Stimulated activated CD4-positive, alpha-beta T cell treated with anti-CD3 and anti-CD28 coated beads, Interleukin-12 subunit alpha, Interleukin-12 subunit beta, amount 100 ng/mL, for 48 hours (primary cell): ENCODE results near the gene DNM3.

Source experiments
- DNase-seq, 3 donors: peaks; one replicate each; pipeline ENCODE4 v3.0.0-alpha.2; 2020; ENCODE audit warnings: low read depth in 2 of 3, low spot score in 1 of 3

DNM3 gene

DNA sequence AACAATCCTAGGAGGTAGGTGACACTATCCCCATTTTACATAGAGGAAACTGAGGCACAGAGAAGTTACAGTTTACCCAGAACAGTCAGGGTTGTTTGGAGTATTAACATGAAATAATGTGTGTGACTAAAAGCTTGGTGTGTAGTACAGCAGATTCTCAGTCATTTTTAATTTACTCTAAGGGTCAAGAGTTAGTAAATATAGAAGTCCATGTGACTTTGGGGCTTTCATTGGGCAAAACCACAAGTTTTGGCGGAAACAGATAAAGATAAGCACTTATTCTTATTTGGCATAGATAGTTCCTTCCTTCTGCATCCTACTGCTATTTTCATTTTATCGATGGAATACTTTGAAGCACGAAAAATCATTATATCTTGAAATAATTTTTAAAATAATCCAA, 128.5 kb downstream of the DNM3 start:
- DNase-seq: no peak

DNA sequence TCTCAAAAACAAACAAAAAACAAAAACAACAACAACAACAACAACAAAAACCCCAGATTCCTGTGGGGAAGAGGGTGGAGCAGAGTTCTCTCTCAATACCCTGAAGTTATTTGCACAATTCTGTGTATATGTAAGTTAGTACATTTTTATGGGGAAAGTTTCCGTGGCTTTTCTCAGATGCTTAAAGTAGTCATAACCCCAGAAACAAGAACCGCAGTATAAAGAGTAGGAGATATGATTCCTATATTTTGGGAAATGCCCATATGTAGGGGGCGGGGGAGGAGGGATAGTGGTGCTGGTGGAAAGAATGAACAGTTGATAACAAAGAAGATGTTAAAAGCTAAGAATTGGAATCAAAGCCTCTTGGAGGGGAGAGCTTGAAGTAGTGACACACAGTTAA, 131.5 kb downstream of the DNM3 start:
- no peak for DNase-seq

DNA sequence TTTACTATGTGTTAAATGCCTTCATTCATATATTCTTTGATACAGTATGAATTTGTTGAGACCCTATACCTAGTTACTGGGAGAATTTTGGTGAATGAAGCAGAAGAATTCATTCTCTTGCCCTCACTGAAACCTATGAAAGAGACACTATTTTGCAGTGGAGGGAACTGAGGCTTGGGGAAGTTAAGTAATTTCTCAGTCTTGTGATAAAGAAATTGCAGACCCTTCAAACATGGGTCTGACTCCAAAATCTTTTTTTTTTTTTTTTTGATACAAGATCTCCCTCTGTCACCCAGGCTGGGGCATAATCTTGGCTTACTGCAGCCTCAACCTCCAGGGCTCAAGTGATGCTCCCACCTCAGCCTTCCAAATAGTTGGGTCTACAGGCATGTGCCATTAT, 132.1 kb downstream of the DNM3 start:
- DNase-seq: no peak

DNA sequence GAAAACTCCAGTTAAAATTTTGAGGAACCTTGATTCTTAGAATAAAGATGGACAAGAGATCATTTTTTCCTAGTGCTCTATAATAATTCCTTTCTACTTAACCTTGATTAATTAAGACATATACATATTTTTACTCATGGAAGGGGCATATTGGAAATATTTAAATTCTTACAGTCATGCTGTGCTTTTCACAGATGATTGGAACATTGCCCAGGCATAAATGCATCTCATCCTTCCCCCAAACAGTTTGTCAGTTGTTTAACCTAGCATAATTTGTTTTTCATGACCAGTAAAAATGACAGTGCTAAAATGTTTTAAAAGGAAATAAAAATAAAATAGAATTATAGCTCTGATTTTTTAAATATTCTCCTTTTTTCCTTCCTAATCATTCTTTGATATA, 140.0 kb downstream of the DNM3 start:
- DNase-seq: no peak

DNA sequence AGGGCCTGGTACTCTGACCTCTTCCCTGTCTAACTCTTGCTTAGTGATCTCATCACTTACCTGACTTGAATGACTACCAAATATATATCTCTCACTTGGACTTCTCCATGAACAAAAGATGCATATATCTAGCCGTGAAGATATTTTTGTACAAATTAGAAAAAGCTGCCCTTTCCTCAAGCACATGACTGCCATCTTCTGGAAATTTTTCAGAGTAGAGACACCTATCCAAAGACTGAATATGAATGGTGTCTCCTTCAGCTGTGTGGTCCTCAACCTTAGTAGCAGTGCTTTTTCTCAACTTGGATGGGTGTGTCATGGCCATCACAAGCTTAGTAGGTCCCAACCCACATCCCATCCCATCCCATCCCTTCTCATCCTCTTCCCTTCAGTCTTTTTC, 142.3 kb downstream of the DNM3 start:
- no peak for DNase-seq

DNA sequence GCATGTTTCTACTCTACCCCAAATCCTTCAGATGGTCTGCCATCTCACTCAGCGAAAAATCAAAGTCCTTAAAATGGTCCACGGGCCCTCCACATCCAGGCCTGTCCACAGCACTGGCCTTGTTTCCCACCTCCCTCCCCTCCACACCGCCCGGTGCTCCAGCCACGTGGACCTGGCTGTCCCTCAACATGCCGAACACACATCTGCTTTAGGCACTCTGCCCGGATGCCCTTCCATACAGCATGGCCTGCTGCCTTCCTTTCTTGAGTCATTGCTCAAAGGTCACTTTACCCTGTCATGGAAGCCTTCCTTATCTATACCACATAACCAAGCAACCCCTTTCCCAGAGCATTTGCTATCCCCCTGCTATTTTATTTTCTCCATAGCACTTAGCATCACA, 143.0 kb downstream of the DNM3 start:
- DNase-seq: no peak

DNA sequence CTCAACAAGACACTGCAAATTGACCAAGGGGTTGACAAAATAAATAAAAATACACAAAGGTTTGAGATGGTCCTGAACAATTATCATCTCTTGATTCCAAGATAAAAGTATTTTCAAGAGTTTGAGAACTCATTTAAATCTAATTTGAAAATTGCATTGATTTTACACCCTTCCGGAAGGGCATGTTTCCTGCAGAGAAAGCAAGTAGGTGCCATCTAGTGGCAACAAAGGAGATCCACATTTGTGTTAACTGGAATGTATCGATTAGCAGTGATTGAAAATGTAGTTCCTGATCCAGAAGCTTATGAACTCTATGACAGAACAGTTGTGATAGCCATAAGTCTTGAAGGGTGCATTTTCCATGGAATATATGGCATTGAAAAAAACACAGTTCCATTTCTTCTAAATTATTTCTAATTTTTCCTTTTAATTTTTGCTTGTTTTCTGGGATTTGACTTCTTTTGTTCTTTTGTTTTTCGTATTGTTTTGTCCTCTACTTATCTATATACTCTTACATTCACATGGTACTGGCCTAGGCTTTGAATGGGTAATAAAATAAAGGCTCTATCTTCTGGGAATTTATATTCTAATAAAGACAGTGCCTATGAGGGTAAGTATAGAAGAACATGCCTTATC, 143.7 kb downstream of the DNM3 start:
- no peak for DNase-seq

DNA sequence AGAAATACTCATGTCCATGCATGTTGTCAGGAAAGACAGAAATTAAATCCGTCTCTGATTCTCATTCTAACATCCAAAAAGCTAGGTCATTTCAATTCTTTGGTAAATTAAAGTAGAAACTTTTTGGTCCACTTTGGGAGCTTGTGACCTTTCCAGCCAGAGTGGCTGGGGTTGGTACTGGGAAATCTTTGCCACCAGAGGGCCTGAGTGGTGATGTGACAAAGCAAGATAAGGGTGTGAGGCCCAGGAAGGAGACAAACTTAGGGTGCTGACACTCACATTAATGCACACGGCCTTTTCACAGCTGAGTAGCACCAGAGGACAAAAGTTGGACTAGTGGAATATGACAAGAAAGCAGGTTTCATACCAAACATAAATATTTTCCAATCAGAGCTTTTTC, 144.3 kb downstream of the DNM3 start:
- no peak for DNase-seq

DNA sequence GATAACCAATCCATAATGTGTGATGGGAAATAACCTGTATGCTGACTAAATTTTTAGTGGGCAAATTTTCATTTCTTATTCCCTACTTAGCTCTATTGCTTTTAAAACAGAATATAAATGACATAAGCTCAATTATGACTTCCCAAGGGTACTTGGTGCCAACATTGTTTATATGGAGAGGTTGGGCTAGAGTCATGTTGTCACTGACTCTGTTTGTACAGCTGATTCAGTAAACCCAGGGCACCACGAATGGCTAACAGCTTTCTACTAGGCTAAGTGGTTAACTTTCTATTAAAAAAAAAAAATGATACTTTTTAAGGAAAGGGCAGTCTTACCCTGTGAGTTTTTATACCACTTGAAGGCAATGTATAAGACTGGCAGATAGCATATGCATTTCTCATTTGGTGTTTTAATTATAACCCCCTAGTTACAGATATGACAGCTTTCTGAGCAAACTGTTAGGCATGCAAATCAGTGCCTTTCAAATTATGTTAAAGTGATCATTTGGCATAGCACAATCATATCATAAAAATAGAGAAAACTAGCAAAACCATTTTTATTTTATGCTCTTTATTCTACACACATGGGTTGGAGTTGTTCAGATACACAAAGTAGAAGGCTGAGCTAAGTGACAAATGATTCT, 147.1 kb downstream of the DNM3 start:
- no peak for DNase-seq

DNA sequence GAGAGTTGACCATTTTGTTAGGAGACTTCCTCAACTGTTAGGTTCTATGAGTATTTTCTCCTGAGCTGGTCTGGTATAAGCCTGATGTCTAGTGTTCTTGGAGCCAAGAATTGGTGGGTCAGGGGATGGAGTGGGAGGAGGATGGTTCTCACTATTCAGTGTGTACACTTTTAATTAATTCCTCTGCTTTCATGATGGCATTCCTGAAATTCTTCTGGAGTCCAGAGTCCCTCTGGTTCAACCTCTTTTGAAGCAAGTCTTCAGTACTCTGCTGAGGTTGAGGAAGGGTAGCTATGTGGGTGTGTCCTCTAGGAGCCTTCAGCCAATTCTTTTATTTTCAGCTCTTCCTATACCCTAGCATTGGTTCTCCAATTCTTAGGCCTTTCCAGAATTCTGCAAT, 149.1 kb downstream of the DNM3 start:
- no peak for DNase-seq

DNA sequence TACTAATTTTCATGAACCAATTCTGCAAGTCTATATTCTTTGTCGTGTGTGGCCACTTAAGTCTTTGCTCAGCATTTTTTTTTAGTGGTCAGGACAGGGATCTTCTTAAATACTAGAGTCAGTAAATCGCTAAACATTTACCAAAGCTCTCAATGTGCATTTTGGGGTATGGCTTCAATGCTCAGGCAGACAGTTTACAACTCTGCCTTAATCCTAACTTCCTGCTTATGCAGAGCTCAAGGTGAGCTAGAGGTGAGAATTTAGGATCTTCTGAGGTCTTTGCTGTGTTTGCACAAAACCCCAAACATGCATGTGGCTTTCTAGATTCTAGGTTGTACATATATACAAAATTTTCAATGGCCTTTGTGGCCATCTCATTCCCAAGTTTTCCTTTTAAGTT, 153.0 kb downstream of the DNM3 start:
- no peak for DNase-seq

DNA sequence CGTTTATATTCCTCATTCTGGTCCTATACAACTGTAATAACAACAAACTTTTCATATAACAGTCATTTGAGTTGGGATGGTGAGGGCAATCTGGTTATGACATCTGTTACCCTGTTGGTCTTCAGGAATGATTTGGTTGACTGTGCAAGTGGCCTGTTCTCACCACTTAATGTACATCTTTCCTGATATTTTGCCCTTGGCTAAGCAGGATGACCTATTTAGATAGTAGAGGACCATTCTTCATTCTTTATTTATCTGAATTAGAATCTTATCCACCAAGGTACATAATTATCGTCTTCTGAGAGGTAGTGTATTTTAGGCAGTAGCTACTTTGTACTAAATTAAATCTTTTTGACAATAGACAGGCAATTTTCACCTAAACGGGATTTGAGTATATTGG, 154.3 kb downstream of the DNM3 start:
- no peak for DNase-seq

DNA sequence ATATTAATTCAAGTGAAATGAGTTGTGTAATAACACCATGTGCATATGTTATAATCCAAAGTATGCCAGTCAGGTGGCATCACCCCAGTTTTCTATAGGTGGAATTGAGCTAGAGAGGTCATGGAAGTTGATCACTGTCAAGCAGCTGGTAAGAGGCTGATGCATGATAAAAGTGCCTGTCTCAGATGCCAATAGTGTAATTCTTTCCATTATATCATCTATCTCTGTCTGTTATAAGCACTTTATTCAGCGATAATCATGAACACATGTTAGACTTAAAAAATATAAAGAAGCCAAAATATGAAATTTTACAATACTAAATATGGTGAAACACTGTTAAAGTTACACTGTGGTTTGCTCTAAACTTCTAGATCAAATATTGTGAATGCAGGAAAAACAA, 156.6 kb downstream of the DNM3 start:
- no peak for DNase-seq

DNA sequence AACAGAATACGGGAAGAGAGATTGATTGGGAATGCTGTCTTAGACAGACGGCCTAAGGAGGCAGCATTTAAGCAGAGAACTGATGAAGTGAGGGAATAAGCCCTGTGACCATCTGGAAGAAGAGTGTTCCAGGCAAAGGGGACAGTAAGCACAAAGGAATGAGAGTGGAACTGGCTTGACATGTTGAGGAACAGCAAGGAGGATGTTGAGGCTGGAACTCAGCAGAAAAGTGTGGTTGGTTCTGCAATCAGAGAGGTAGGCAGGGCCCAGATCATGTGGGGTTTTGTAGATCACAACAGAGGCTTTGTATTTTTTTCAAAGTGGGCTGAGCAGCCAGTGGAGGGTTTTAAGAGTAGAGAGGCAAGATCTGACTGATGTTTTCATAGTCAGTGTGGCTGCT, 157.4 kb downstream of the DNM3 start:
- DNase-seq: no peak

DNA sequence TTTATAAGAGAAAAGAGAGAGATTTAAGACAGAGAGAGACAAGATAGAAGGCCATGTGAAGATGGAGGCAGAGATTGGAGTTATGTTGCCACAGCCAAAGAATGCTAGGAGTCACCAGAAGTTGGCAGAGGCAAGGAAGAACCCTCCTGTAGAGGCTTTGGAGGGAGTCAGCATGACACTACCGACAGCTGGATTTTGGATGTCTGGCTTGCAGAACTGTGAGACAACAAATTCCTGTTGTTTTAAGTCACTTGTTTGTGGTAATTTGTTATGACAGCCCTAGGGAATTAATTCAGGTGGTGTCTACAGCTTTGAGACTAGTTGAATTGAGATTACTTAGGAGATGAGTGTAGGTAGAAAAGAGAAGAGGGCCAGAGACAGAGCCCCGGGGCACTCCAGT, 158.5 kb downstream of the DNM3 start:
- no peak for DNase-seq

DNA sequence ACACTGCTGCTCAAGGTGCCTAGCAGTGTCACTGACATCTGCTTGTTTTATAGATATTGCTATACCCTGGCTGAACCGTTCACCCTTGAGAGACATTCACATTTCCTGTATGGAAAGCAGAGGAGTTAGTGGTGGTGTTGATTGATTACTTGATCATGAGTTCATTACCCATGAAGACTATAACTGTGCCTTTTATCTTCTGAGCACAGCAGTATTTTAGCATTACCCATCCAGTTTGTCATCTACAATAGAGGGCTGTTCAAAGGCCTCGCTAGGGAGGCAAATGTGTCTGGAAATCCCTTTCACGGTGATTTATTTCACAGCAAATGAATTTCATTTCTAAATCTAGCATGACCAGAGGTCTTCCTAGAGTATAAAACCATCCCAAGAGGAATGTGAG, 160.0 kb downstream of the DNM3 start:
- DNase-seq: no peak

DNA sequence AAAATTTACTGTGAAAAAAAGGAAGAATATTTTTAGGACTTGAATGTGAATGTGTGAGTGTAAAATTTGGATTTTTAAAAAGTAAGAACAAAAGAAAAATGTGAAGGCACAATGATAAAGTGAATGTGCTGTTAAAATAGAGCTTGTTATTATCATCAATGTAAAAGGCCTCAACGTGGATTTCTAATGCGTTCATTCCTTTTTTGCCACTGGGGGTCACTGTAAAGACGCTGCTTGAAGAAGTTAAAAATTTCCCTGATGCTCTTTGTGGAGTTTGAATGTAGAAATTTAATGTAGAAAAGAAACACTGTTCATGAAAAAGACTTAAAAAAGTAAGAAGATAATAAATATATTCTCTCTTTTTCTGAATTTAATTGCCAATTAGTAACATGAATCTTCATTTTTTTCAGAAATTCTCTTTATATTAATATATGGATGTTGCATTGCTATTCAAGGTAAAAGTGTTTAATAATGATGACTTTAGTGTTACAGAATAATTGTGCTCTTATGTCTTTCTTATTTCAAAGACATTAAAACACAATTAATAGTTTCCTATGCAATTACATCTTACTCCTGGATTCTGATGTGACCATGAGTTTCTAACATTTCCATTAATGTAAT, 161.5 kb downstream of the DNM3 start:
- peak in 1 of 3 donors; percentile 34 for DNase-seq

DNA sequence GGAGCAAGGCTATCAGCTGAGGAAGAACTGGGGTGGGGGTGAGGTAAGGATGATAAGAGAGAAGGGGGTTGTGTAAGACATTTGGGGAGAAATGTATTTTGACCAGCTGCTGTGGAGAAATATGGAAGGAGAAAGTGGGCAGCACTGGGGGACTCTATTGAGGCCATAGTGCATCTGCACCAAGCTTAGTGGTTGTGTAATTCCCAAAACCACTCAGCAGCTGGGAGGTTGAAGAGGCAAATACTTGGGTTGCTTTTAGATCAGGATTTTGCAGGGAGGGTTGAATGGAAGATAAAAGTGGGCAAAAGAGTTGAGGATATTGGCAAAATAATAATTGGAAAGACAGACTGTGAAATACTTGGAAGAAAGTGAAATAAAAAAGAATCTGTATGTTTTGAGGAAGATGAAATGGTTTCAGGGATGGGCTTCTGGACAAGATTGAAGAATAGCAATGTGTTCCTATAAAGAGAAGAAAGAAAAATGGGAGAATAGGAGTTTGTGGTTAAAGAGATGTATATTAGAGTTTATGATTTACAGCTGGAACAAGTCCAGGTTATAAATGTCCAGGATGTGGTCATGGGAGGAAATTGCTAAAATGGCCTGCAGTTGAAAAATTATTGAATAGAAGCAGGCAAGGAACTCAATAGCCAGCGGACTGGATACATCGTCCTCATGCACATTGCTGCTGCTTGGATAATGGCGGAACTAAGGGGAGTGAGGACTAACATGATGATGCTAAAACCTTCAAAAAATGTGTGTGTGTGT, 162.7 kb downstream of the DNM3 start:
- DNase-seq: no peak

DNA sequence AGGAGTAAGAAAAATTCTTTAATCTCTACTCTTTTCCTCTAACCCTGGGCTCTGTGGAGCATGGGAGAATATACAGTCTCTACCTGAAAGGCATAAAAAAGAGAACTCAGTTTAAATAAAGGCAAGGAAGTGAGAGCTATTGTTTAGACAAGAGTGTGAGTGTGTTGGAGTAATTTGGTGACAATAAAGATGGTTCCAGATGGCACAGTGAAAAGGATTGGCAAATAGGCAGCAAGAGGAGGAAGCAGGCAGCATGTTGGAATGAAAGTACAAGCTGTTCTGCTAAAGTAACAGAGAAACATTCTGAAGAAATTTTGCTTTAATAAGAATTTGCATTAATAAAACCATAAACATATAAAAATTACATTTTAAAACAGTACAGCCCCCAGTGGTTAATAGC, 163.4 kb downstream of the DNM3 start:
- DNase-seq: no peak

DNA sequence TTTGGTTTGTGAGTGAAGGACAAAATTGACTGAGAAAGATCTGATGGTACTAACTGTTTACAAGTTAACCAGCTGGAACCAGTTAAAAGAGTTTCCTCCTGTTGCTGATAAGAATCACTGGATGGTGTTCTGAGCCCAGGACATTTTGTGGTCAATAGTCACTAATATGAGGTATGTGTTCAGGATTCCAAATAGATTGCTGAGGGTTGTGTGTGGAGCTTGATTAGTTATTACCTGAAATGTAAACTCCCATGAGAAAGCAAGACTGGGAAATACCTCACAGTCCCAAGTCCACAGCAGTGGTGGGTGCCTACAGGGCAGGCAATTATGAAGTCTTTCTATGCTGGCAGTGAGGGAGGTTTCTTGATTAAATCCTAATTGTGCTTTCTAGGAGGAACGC, 164.6 kb downstream of the DNM3 start:
- no peak for DNase-seq

DNA sequence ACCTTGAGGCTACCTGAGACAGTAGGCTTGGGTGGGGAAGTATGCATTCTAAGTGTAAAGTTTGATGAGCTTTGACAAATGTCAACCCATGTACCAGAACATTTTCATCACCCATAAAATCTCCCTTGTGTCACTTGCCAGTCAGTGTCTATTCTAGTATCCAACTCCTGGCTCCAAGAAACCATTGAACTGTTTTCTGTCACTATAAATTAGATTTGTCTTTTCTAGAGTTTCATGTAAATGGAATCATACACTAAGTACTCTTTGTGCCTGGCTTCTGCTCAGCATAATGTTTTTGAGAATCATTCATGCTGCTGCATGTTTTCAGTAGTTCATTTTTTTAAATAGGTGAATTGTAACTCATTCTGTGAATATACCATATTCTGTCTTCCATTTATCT, 165.4 kb downstream of the DNM3 start:
- DNase-seq: no peak

DNA sequence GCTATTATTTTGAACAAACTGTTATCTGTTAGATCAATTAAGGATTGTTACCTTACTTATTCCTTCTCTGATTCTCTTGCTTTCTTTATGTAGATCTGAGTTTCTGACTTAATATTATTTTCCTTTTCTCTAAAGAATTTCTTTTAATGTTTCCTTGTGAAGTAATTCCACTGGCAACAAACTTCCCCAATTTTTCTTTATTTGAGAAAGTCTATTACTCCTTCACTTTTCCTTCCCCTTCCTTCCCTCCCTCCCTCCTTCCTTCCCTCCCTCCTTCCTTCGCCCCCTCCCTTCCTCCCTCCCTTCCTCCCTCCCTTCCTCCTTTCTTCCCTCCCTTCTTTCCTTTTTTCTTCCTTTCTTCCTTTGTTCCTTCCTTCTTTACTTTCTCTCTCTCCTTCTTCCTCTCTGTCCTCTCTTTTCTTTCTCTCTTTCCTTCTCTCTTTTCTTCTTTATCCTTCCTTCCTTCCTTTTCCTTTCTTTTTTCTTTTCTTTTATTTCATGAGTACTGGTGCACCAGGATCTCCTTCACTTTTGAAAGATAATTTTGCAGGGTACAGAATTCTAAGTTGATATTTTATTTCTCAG, 177.5 kb downstream of the DNM3 start:
- DNase-seq: no peak
